ENCODE data around the gene CEP95. TPM values are rescaled to one million over a fixed set of nuclear protein-coding genes. Genes with fewer than 3 reads are reported as not detected.
A peak's percentile ranks its signal among the peaks of the same experiment; 100 is the strongest.

CEP95 gene
- total RNA-seq, 1 experiment from 2014 or later: 37.6 TPM

GRCh38 chr17:64537488-64537887 lies 30.7 kb downstream of the CEP95 start:
- intact Hi-C loops (cut with micrococcal nuclease; ENCODE audit: unreplicated experiment): no loop called here
- H3K27me3 Mint-ChIP-seq (ENCODE audit: unreplicated experiment): no peaks in the 10 kb centered on the region
- H3K9me3 Mint-ChIP-seq (ENCODE audit: low read depth, unreplicated experiment): no peaks in the 10 kb centered on the region
- H3K27ac Mint-ChIP-seq (ENCODE audit: unreplicated experiment): no peak overlapping the region
- H3K4me1 Mint-ChIP-seq (ENCODE audit: low read depth, unreplicated experiment): no peaks in the 10 kb centered on the region
- TF ChIP-seq CTCF (IDR thresholded peaks at IDR 0.05; ENCODE audit: unreplicated experiment): no peak
- BruUV-seq (replicated peaks): no TSS peak
- DNase-seq: no peak
- H3K36me3 Mint-ChIP-seq (ENCODE audit: insufficient read depth, unreplicated experiment): peaks cover 44% of the 10 kb centered on the region
- no peak overlapping the region for H3K4me3 Mint-ChIP-seq (ENCODE audit: low read depth, unreplicated experiment)
- CTCF ChIA-PET: no interaction called here

- no peak for DNase-seq
- Mint-ChIP-seq H3K4me1 (ENCODE audit: low read depth, unreplicated experiment) (no peaks in the 10 kb centered on the region), H3K27me3 (ENCODE audit: unreplicated experiment) (no peaks in the 10 kb centered on the region), H3K4me3 (ENCODE audit: low read depth, unreplicated experiment) (no peak overlapping the region), H3K36me3 (ENCODE audit: insufficient read depth, unreplicated experiment) (peaks cover 40% of the 10 kb centered on the region), H3K9me3 (ENCODE audit: low read depth, unreplicated experiment) (no peaks in the 10 kb centered on the region), H3K27ac (ENCODE audit: unreplicated experiment) (peak overlapping the region; percentile 11)
- intact Hi-C loops (cut with micrococcal nuclease; ENCODE audit: unreplicated experiment): no loop called here
- BruUV-seq (replicated peaks): no TSS peak
- no peak for TF ChIP-seq CTCF (IDR thresholded peaks at IDR 0.05; ENCODE audit: unreplicated experiment)
- CTCF ChIA-PET: no interaction called here
Observed at GRCh38 chr17:64538508-64539130, 31.8 kb downstream of the CEP95 start.

- no peak for TF ChIP-seq CTCF (IDR thresholded peaks at IDR 0.05; ENCODE audit: unreplicated experiment)
- peaks cover 36% of the 10 kb centered on the region for H3K36me3 Mint-ChIP-seq (ENCODE audit: insufficient read depth, unreplicated experiment)
- no peak overlapping the region for H3K27ac Mint-ChIP-seq (ENCODE audit: unreplicated experiment)
- H3K9me3 Mint-ChIP-seq (ENCODE audit: low read depth, unreplicated experiment): no peaks in the 10 kb centered on the region
- H3K27me3 Mint-ChIP-seq (ENCODE audit: unreplicated experiment): no peaks in the 10 kb centered on the region
- CTCF ChIA-PET: no interaction called here
- DNase-seq: no peak
- no TSS peak for BruUV-seq (replicated peaks)
- no peaks in the 10 kb centered on the region for H3K4me1 Mint-ChIP-seq (ENCODE audit: low read depth, unreplicated experiment)
- intact Hi-C loops (cut with micrococcal nuclease; ENCODE audit: unreplicated experiment): no loop called here
- no peak overlapping the region for H3K4me3 Mint-ChIP-seq (ENCODE audit: low read depth, unreplicated experiment)
Observed at GRCh38 chr17:64540118-64540776, 33.5 kb downstream of the CEP95 start.

GRCh38 chr17:64544742-64545141 lies 38.0 kb downstream of the CEP95 start:
- Mint-ChIP-seq H3K4me3 (ENCODE audit: low read depth, unreplicated experiment) (no peak overlapping the region), H3K36me3 (ENCODE audit: insufficient read depth, unreplicated experiment) (peaks cover 13% of the 10 kb centered on the region), H3K4me1 (ENCODE audit: low read depth, unreplicated experiment) (no peaks in the 10 kb centered on the region), H3K27ac (ENCODE audit: unreplicated experiment) (no peak overlapping the region), H3K27me3 (ENCODE audit: unreplicated experiment) (no peaks in the 10 kb centered on the region), H3K9me3 (ENCODE audit: low read depth, unreplicated experiment) (no peaks in the 10 kb centered on the region)
- TF ChIP-seq CTCF (IDR thresholded peaks at IDR 0.05; ENCODE audit: unreplicated experiment): no peak
- intact Hi-C loops (cut with micrococcal nuclease; ENCODE audit: unreplicated experiment): no loop called here
- CTCF ChIA-PET: no interaction called here
- no peak for DNase-seq
- no TSS peak for BruUV-seq (replicated peaks)
